ENCODE data around the gene SH3GL1. TPM values are rescaled to one million over a fixed set of nuclear protein-coding genes. Genes with fewer than 3 reads are reported as not detected.

SH3GL1 gene
- total RNA-seq, 1 donor from 2014 or later: 115 TPM

- H3K9me3 Mint-ChIP-seq (ENCODE audit: unreplicated experiment): no peaks in the 10 kb centered on the region
- DNase-seq (ENCODE audit: extremely low spot score, unreplicated experiment): no peak
- H3K27me3 Mint-ChIP-seq (ENCODE audit: unreplicated experiment): no peaks in the 10 kb centered on the region
- H3K36me3 Mint-ChIP-seq (ENCODE audit: unreplicated experiment): peaks cover 5% of the 10 kb centered on the region
- peak overlapping the region; percentile 52 for H3K27ac Mint-ChIP-seq (ENCODE audit: unreplicated experiment)
- TF ChIP-seq CTCF (IDR thresholded peaks at IDR 0.05): no peak
- H3K4me1 Mint-ChIP-seq (ENCODE audit: unreplicated experiment): peaks cover 32% of the 10 kb centered on the region
- no peak overlapping the region for H3K4me3 Mint-ChIP-seq (ENCODE audit: unreplicated experiment)
These were observed 34.3 kb downstream of the SH3GL1 start for GRCh38 chr19:4365791-4366665.

- Mint-ChIP-seq H3K27ac (ENCODE audit: unreplicated experiment) (no peak overlapping the region), H3K4me3 (ENCODE audit: unreplicated experiment) (no peak overlapping the region), H3K27me3 (ENCODE audit: unreplicated experiment) (no peaks in the 10 kb centered on the region), H3K4me1 (ENCODE audit: unreplicated experiment) (peaks cover 31% of the 10 kb centered on the region), H3K9me3 (ENCODE audit: unreplicated experiment) (no peaks in the 10 kb centered on the region), H3K36me3 (ENCODE audit: unreplicated experiment) (peaks cover 10% of the 10 kb centered on the region)
- no peak for DNase-seq (ENCODE audit: extremely low spot score, unreplicated experiment)
- no peak for TF ChIP-seq CTCF (IDR thresholded peaks at IDR 0.05)
These were observed 35.0 kb downstream of the SH3GL1 start for GRCh38 chr19:4365341-4365740.

- Mint-ChIP-seq H3K27me3 (ENCODE audit: unreplicated experiment) (no peaks in the 10 kb centered on the region), H3K4me3 (ENCODE audit: unreplicated experiment) (no peak overlapping the region), H3K36me3 (ENCODE audit: unreplicated experiment) (peaks cover 14% of the 10 kb centered on the region), H3K9me3 (ENCODE audit: unreplicated experiment) (no peaks in the 10 kb centered on the region), H3K4me1 (ENCODE audit: unreplicated experiment) (peaks cover 19% of the 10 kb centered on the region), H3K27ac (ENCODE audit: unreplicated experiment) (no peak overlapping the region)
- DNase-seq (ENCODE audit: extremely low spot score, unreplicated experiment): no peak
- TF ChIP-seq CTCF (IDR thresholded peaks at IDR 0.05): no peak
These were observed 36.6 kb downstream of the SH3GL1 start for GRCh38 chr19:4363571-4364304.

- no peak overlapping the region for H3K27ac Mint-ChIP-seq (ENCODE audit: unreplicated experiment)
- no peak overlapping the region for H3K4me3 Mint-ChIP-seq (ENCODE audit: unreplicated experiment)
- TF ChIP-seq CTCF (IDR thresholded peaks at IDR 0.05): peak; percentile 35
- DNase-seq (ENCODE audit: extremely low spot score, unreplicated experiment): no peak
- no peaks in the 10 kb centered on the region for H3K27me3 Mint-ChIP-seq (ENCODE audit: unreplicated experiment)
- peaks cover 12% of the 10 kb centered on the region for H3K4me1 Mint-ChIP-seq (ENCODE audit: unreplicated experiment)
- H3K9me3 Mint-ChIP-seq (ENCODE audit: unreplicated experiment): no peaks in the 10 kb centered on the region
- peaks cover 14% of the 10 kb centered on the region for H3K36me3 Mint-ChIP-seq (ENCODE audit: unreplicated experiment)
These were observed 37.4 kb downstream of the SH3GL1 start for GRCh38 chr19:4362831-4363545.
